Activated B cell treated with CpG ODN at 0.5 μM for 24 hours (primary cell): ENCODE data around the gene APLN. TPM values are rescaled to one million over a fixed set of nuclear protein-coding genes. Genes with fewer than 3 reads are reported as not detected.

Source experiments
- ATAC-seq: fragments of 200-7000 bp; cut with Tn5 transposase; one replicate; pipeline ENCODE4 v1.10.0; 2021; ENCODE audit warnings: low read depth, mild to moderate bottlenecking, moderate library complexity
- CTCF ChIA-PET: fragments of 350-600 bp; sonication (Branson Sonifier 250); formaldehyde crosslinking; loops from one replicate; lab custom pipeline; 2021; ENCODE audit warnings: antibody characterized with exemption; lab: Charles Lee
- POLR2A ChIA-PET: fragments of 350-600 bp; sonication (Branson Sonifier 250); formaldehyde crosslinking; loops from one replicate; lab custom pipeline; 2021; ENCODE audit warnings: antibody characterized with exemption; lab: Charles Lee
- DNase-seq: peaks from one replicate; pipeline ENCODE4 v3.0.0; 2022
- H3K27ac Mint-ChIP-seq: one replicate; pipeline ENCODE4 v1.8.0; 2020; ENCODE audit warnings: mixed read lengths
- H3K27me3 Mint-ChIP-seq: one replicate; pipeline ENCODE4 v1.8.0; 2021; ENCODE audit warnings: mixed read lengths
- H3K36me3 Mint-ChIP-seq: one replicate; pipeline ENCODE4 v1.8.0; 2021; ENCODE audit warnings: low read depth, mixed read lengths
- H3K4me1 Mint-ChIP-seq: one replicate; pipeline ENCODE4 v1.8.0; 2021; ENCODE audit warnings: mixed read lengths
- H3K4me3 Mint-ChIP-seq: one replicate; pipeline ENCODE4 v1.8.0; 2020; ENCODE audit warnings: mild to moderate bottlenecking, mixed read lengths
- H3K9me3 Mint-ChIP-seq: one replicate; pipeline ENCODE4 v1.8.0; 2020; ENCODE audit warnings: mixed read lengths
- CTCF ChIP-seq: fragments of 200-600 bp; IDR thresholded peaks from one replicate; pipeline ENCODE4 v1.8.0; 2022; ENCODE audit warnings: antibody characterized with exemption, mild to moderate bottlenecking
- intact Hi-C: fragments of 100-400 bp; cut with micrococcal nuclease; formaldehyde crosslinking; loops from one replicate; pipeline ENCODE4 v1.15.1; 2024
- total RNA-seq: library from RNA; stranded (reverse); gene quantifications from 2 replicates; pipeline ENCODE4 v1.2.3, GENCODE V29; 2022

The APLN gene
- total RNA-seq, 1 donor from 2014 or later, result not detected

- no peak overlapping the region for H3K27ac Mint-ChIP-seq
- H3K27me3 Mint-ChIP-seq, result no peaks in the 10 kb centered on the region
- H3K4me1 Mint-ChIP-seq, result no peaks in the 10 kb centered on the region
- H3K9me3 Mint-ChIP-seq, result no peaks in the 10 kb centered on the region
- ATAC-seq (no peak), DNase-seq (no peak)
- H3K36me3 Mint-ChIP-seq, result no peaks in the 10 kb centered on the region
- TF ChIP-seq CTCF, result no peak
- intact Hi-C loops, result no loop called here
- ChIA-PET CTCF (no interaction called here), POLR2A (no interaction called here)
- no peak overlapping the region for H3K4me3 Mint-ChIP-seq
Observed at GRCh38 chrX:129626026-129626425, 28.7 kb downstream of the APLN start.

DNA sequence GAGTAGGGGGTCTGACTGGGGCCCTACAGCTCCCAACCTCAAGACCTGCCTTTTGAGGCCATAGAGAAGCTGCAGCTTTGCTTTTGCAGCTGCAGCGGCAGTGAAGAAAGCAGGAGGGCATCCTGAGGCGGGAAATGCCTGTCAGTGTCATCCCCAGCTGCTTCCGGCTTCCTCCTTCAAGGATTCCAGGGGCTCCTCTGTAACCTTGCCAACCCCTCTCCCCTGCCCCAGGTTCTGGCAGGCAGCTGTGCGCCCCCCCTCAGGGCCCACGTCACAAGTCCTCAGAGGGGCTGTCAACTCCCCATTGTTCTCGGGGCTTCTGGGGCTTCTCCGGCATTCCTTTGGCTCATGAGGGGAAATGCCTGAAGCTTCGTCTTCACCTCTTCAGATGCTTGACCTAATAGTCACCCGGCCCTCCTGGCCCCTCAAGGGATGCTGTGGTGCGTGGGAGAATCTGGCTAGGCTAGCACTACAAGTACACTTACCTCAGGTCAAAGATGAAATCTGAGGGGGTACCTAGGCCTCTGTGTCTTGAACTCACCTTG is 31.9 kb downstream of the APLN start:
- H3K27me3 Mint-ChIP-seq, result no peaks in the 10 kb centered on the region
- intact Hi-C loops, result no loop called here
- ATAC-seq (no peak), DNase-seq (no peak)
- H3K4me3 Mint-ChIP-seq, result no peak overlapping the region
- CTCF ChIA-PET, result no interaction called here
- POLR2A ChIA-PET, result no interaction called here
- no peaks in the 10 kb centered on the region for H3K9me3 Mint-ChIP-seq
- H3K27ac Mint-ChIP-seq, result no peak overlapping the region
- no peaks in the 10 kb centered on the region for H3K36me3 Mint-ChIP-seq
- TF ChIP-seq CTCF, result no peak
- H3K4me1 Mint-ChIP-seq, result no peaks in the 10 kb centered on the region

DNA sequence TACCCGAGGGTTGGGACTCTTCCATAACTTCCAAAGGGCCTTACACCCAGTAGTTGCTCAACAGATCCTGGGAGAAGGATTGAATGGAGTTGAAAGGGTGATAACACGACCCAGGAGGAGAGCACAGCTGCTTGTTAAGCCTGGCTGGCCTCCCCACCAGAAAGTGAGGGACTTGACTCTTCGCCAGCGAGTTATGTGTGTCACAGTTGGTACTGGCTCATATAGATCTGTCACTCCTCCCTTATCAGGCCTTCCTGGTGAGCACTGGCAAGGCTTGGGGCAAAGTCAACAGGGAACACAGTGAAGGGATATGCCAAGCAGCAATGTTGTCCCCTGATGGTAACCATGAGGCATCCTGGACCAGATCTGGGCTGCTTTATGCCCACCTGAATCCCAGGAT is 35.8 kb downstream of the APLN start:
- intact Hi-C loops, result no loop called here
- no peaks in the 10 kb centered on the region for H3K36me3 Mint-ChIP-seq
- no peaks in the 10 kb centered on the region for H3K4me1 Mint-ChIP-seq
- CTCF ChIA-PET, result no interaction called here
- no peaks in the 10 kb centered on the region for H3K9me3 Mint-ChIP-seq
- ATAC-seq (no peak), DNase-seq (no peak)
- TF ChIP-seq CTCF, result no peak
- no peak overlapping the region for H3K4me3 Mint-ChIP-seq
- no peaks in the 10 kb centered on the region for H3K27me3 Mint-ChIP-seq
- POLR2A ChIA-PET, result no interaction called here
- H3K27ac Mint-ChIP-seq, result no peak overlapping the region

GRCh38 chrX:129617420-129617819 is 37.3 kb downstream of the APLN start:
- Mint-ChIP-seq H3K4me3 (no peak overlapping the region), H3K9me3 (no peaks in the 10 kb centered on the region), H3K4me1 (no peaks in the 10 kb centered on the region), H3K36me3 (no peaks in the 10 kb centered on the region), H3K27ac (no peak overlapping the region), H3K27me3 (no peaks in the 10 kb centered on the region)
- DNase-seq (no peak), ATAC-seq (no peak)
- intact Hi-C loops, result no loop called here
- TF ChIP-seq CTCF, result no peak
- ChIA-PET POLR2A (no interaction called here), CTCF (no interaction called here)

- no peak overlapping the region for H3K27ac Mint-ChIP-seq
- H3K27me3 Mint-ChIP-seq, result no peaks in the 10 kb centered on the region
- H3K4me1 Mint-ChIP-seq, result no peaks in the 10 kb centered on the region
- TF ChIP-seq CTCF, result no peak
- no peak for DNase-seq
- no peak overlapping the region for H3K4me3 Mint-ChIP-seq
- ChIA-PET CTCF (no interaction called here), POLR2A (no interaction called here)
- no peaks in the 10 kb centered on the region for H3K36me3 Mint-ChIP-seq
- no peaks in the 10 kb centered on the region for H3K9me3 Mint-ChIP-seq
- intact Hi-C loops, result no loop called here
- ATAC-seq, result no peak
Observed at GRCh38 chrX:129614481-129615255, 40.1 kb downstream of the APLN start.
